Right lung (tissue), 5 donors: ENCODE data around the gene S100A1. TPM values are rescaled to one million over a fixed set of nuclear protein-coding genes. Genes with fewer than 3 reads are reported as not detected.

Experiments
- DNase-seq, 2 donors: peaks; one replicate each; pipeline ENCODE4 v3.0.0-alpha.2; 2013
- polyA plus RNA-seq, 5 donors: library from polyadenylated mRNA; unstranded; fragments of 120-200 nt; gene quantifications; one replicate each; pipeline versions ENCODE4 v1.2.1 to v1.2.3, GENCODE V29; 2013; ENCODE audit warnings: inconsistent platforms in 1 of 5, low replicate concordance in 1 of 5; ENCODE audit not compliant: insufficient read length in 5 of 5, insufficient read depth in 1 of 5

Gene S100A1
- polyA plus RNA-seq, 5 donors: 1.00 to 2.0 (median 1.6) TPM

DNA sequence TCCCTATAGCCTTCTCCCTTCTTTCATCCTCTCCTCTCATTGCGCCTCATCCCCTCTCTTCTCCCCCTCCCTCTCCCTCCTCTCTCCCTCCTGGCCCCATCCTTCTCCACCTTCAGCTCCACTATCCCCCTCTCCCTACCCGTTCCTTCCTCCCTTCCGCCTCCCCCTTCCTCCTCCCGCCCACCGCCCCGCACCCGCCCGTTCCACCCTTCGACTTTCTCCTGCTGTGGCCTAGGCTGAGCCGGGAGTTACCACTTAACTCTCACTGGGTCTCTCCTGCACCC lies 51.8 kb downstream of the S100A1 start:
- no peak for DNase-seq

Other genes with a start within 250 kb of the S100A1 start
- gene S100A8, start 237.4 kb upstream of the S100A1 start, polyA plus RNA-seq: 10 to 100 TPM; 12.1 to 30.7 (median 22.1) TPM
- not detected for gene S100A7A, start 211.9 kb upstream of the S100A1 start, polyA plus RNA-seq
- not detected for gene S100A7, start 167.8 kb upstream of the S100A1 start, polyA plus RNA-seq
- 100 to 1,000 TPM; 138 to 297 (median 187) TPM for gene S100A6, start 92.4 kb upstream of the S100A1 start, polyA plus RNA-seq
- gene S100A5, start 87.5 kb upstream of the S100A1 start, polyA plus RNA-seq: under 1 TPM in 1 of 5 donors, not detected in 4; 0.23 TPM
- 10 to 100 TPM; 15.9 to 32.6 (median 19.9) TPM for gene S100A4, start 82.6 kb upstream of the S100A1 start, polyA plus RNA-seq
- under 1 TPM in 2 of 5 donors, not detected in 3; 0.21 to 0.66 TPM for gene S100A3, start 79.2 kb upstream of the S100A1 start, polyA plus RNA-seq
- gene S100A2, start 62.6 kb upstream of the S100A1 start, polyA plus RNA-seq: 1 to 10 TPM in 3 of 5 donors, under 1 TPM in 2; 0.69 to 1.8 (median 1.2) TPM
- 100 to 1,000 TPM; 119 to 177 (median 147) TPM for gene S100A16, start 15.3 kb upstream of the S100A1 start, polyA plus RNA-seq
- gene S100A14, start 12.1 kb upstream of the S100A1 start, polyA plus RNA-seq: 100 to 1,000 TPM in 4 of 5 donors, 10 to 100 TPM in 1; 93.5 to 174 (median 144) TPM
- gene S100A13, start 929 bp upstream of the S100A1 start, polyA plus RNA-seq: 100 to 1,000 TPM in 1 of 5 donors, 10 to 100 TPM in 4; 76.9 to 120 (median 96.7) TPM
- 100 to 1,000 TPM; 106 to 125 (median 120) TPM for gene CHTOP, start 5.6 kb downstream of the S100A1 start, polyA plus RNA-seq
- 10 to 100 TPM; 38.5 to 48.6 (median 41.6) TPM for gene SNAPIN, start 30.3 kb downstream of the S100A1 start, polyA plus RNA-seq
- gene ILF2, start 42.6 kb downstream of the S100A1 start, polyA plus RNA-seq: 100 to 1,000 TPM; 245 to 312 (median 264) TPM
- gene NPR1, start 50.3 kb downstream of the S100A1 start, polyA plus RNA-seq: 10 to 100 TPM; 14.4 to 20.5 (median 15.0) TPM
- 100 to 1,000 TPM in 4 of 5 donors, 10 to 100 TPM in 1; 98.2 to 130 (median 104) TPM for gene INTS3, start 99.6 kb downstream of the S100A1 start, polyA plus RNA-seq
- 10 to 100 TPM; 33.3 to 47.9 (median 41.6) TPM for gene SLC27A3, start 147.0 kb downstream of the S100A1 start, polyA plus RNA-seq